Measurements from ENCODE around the gene EPHB3. TPM values are rescaled to one million over a fixed set of nuclear protein-coding genes. Genes with fewer than 3 reads are reported as not detected.

Gene EPHB3
- polyA plus RNA-seq, 2 of the 4 experiments (the other 2 are of a cell fraction) = 0.36 to 0.50 TPM

- no peaks in the 10 kb centered on the region for H3K9me3 ChIP-seq
- ATAC-seq = no peak
- H3K4me3 ChIP-seq = no peak overlapping the region
- no peak for DNase-seq (ENCODE audit: low read depth in 1 of 2, low spot score in 1 of 2)
- TF ChIP-seq SMC3 (IDR thresholded peaks at IDR 0.05) = no peak
- no peak for TF ChIP-seq NFE2L2 (conservative IDR thresholded peaks at IDR 0.05; ENCODE audit: low read length)
- no peak for TF ChIP-seq HOXB13 (CRISPR knock-in tag; IDR thresholded peaks at IDR 0.05; ENCODE audit: low read depth)
- TF ChIP-seq ZSCAN20 (CRISPR knock-in tag; IDR thresholded peaks at IDR 0.05) = no peak
- no peak for TF ChIP-seq SREBF2 (IDR thresholded peaks at IDR 0.05)
- TF ChIP-seq RNF2 (IDR thresholded peaks at IDR 0.05; ENCODE audit: borderline replicate concordance, low read depth) = no peak
- no peak for TF ChIP-seq MYC (IDR thresholded peaks at IDR 0.05; ENCODE audit: borderline replicate concordance, low read length)
- TF ChIP-seq RCOR1 (IDR thresholded peaks at IDR 0.05; ENCODE audit: low read depth, low read length) = no peak
- no peak overlapping the region for H3K27ac ChIP-seq
- CTCF ChIA-PET = interaction anchor here (1.6 to 2.2 kb wide), 2 partner anchors 8 to 181 kb away, joined by 7 read pairs; no protein-coding TSS in a partner anchor
- no peak for FAIRE-seq
- WGBS (ENCODE audit: missing lambda C conversion rate) = 76% methylated on average over 9 of the region's 13 CpGs
- POLR2A ChIA-PET = no interaction called here
- no peak overlapping the region for H3K4me2 ChIP-seq
- no peaks in the 10 kb centered on the region for H3K4me1 ChIP-seq
Measured at GRCh38 chr3:184552863-184553262, 8.7 kb upstream of the EPHB3 start.

DNA sequence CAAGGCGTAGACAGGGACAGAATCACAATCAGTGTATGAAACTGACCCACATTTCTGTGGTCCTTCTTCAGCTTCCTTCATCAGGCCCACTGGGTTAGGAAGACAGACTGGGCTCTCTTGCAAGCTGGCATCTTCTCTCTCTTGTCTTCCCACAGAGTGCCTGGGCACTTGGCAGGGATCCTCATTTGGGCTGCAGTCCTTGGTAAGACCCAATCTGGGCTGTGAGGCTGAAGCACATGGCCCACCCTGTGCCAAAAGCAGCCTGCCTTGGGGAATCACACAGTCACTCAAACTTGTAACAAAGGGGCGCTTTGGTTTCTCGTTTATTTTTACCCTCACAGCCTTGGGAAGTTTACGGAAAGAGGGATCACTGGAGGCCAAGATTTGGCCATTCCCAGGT is 8.2 kb upstream of the EPHB3 start:
- CTCF ChIA-PET = interaction anchor here (1.6 to 2.2 kb wide), 2 partner anchors 9 to 182 kb away, joined by 7 read pairs; no protein-coding TSS in a partner anchor
- H3K4me1 ChIP-seq = no peaks in the 10 kb centered on the region; the same call in 2 of the 3 replicates
- POLR2A ChIA-PET = no interaction called here
- DNase-seq (ENCODE audit: low read depth in 1 of 2, low spot score in 1 of 2) (no peak), ATAC-seq (no peak), FAIRE-seq (no peak)
- no peak overlapping the region for H3K4me3 ChIP-seq
- WGBS (ENCODE audit: missing lambda C conversion rate) = 61% methylated on average over 4 of the region's 4 CpGs
- no peak overlapping the region for H3K4me2 ChIP-seq
- TF ChIP-seq BHLHE40 (IDR thresholded peaks at IDR 0.05; ENCODE audit: low read depth, low read length) = no peak
- TF ChIP-seq CHD2 (IDR thresholded peaks at IDR 0.05; ENCODE audit: low read length, partially characterized antibody) = no peak
- no peaks in the 10 kb centered on the region for H3K9me3 ChIP-seq
- no peak overlapping the region for H3K27ac ChIP-seq

- FAIRE-seq (no peak), ATAC-seq (no peak), DNase-seq (ENCODE audit: low read depth in 1 of 2, low spot score in 1 of 2) (no peak)
- TF ChIP-seq, protein P1, sequence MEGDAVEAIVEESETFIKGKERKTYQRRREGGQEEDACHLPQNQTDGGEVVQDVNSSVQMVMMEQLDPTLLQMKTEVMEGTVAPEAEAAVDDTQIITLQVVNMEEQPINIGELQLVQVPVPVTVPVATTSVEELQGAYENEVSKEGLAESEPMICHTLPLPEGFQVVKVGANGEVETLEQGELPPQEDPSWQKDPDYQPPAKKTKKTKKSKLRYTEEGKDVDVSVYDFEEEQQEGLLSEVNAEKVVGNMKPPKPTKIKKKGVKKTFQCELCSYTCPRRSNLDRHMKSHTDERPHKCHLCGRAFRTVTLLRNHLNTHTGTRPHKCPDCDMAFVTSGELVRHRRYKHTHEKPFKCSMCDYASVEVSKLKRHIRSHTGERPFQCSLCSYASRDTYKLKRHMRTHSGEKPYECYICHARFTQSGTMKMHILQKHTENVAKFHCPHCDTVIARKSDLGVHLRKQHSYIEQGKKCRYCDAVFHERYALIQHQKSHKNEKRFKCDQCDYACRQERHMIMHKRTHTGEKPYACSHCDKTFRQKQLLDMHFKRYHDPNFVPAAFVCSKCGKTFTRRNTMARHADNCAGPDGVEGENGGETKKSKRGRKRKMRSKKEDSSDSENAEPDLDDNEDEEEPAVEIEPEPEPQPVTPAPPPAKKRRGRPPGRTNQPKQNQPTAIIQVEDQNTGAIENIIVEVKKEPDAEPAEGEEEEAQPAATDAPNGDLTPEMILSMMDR (IDR thresholded peaks at IDR 0.05) = no peak
- TF ChIP-seq HDAC2 (IDR thresholded peaks at IDR 0.05) (no peak), ZFP36 (IDR thresholded peaks at IDR 0.05; ENCODE audit: borderline replicate concordance, partially characterized antibody) (no peak), EP300 (IDR thresholded peaks at IDR 0.05) (no peak)
- TF ChIP-seq, protein P2, sequence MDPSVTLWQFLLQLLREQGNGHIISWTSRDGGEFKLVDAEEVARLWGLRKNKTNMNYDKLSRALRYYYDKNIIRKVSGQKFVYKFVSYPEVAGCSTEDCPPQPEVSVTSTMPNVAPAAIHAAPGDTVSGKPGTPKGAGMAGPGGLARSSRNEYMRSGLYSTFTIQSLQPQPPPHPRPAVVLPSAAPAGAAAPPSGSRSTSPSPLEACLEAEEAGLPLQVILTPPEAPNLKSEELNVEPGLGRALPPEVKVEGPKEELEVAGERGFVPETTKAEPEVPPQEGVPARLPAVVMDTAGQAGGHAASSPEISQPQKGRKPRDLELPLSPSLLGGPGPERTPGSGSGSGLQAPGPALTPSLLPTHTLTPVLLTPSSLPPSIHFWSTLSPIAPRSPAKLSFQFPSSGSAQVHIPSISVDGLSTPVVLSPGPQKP (IDR thresholded peaks at IDR 0.05; ENCODE audit: low read depth, low read length) = no peak
- POLR2A ChIA-PET = no interaction called here
- peaks cover 8% of the 10 kb centered on the region for H3K4me1 ChIP-seq
- WGBS (ENCODE audit: missing lambda C conversion rate) = 59% methylated on average over 5 of the region's 5 CpGs
- H3K4me2 ChIP-seq = no peak overlapping the region
- H3K9me3 ChIP-seq = no peaks in the 10 kb centered on the region
- CTCF ChIA-PET = interaction anchor here (0.5 to 2.2 kb wide), 2 partner anchors 10 to 40 kb away, joined by 3 to 7 read pairs; no protein-coding TSS in a partner anchor
- H3K4me3 ChIP-seq = no peak overlapping the region
- H3K27ac ChIP-seq = no peak overlapping the region
Measured at GRCh38 chr3:184554461-184554860, 7.1 kb upstream of the EPHB3 start.

GRCh38 chr3:184556582-184557347 is 4.8 kb upstream of the EPHB3 start:
- POLR2A ChIA-PET = no interaction called here
- CTCF ChIA-PET = interaction anchor here (1.1 to 1.2 kb wide), 2 partner anchors 13 to 14 kb away, joined by 4 read pairs; no protein-coding TSS in a partner anchor
- TF ChIP-seq TFCP2L1 (CRISPR knock-in tag; IDR thresholded peaks at IDR 0.05) (no peak), HDAC2 (IDR thresholded peaks at IDR 0.05) (no peak), ZC3H11A (IDR thresholded peaks at IDR 0.05) (no peak), JUN (IDR thresholded peaks at IDR 0.05) (no peak), RFX5 (IDR thresholded peaks at IDR 0.05) (no peak), MYC (IDR thresholded peaks at IDR 0.05; ENCODE audit: borderline replicate concordance, low read length) (no peak), MAX (IDR thresholded peaks at IDR 0.05) (no peak), ZFP36 (IDR thresholded peaks at IDR 0.05; ENCODE audit: borderline replicate concordance, partially characterized antibody) (no peak), GATA3 (IDR thresholded peaks at IDR 0.05; ENCODE audit: borderline replicate concordance) (no peak), HEYL (CRISPR knock-in tag; IDR thresholded peaks at IDR 0.05) (no peak), RCOR1 (IDR thresholded peaks at IDR 0.05; ENCODE audit: low read depth, low read length) (no peak), EP300 (IDR thresholded peaks at IDR 0.05) (no peak), TP53 (CRISPR knock-in tag; IDR thresholded peaks at IDR 0.05) (no peak), HOXA7 (CRISPR knock-in tag; IDR thresholded peaks at IDR 0.05) (no peak)
- TF ChIP-seq, protein P1 (IDR thresholded peaks at IDR 0.05) = no peak

More at GRCh38 chr3:184556582-184557347, 4.8 kb upstream of the EPHB3 start:
- no peak for FAIRE-seq
- Histone ChIP-seq H3K4me3 (no peak overlapping the region), H3K9me3 (no peaks in the 10 kb centered on the region), H3K27ac (no peak overlapping the region), H3K4me2 (no peak overlapping the region), H3K4me1 (peaks cover 20% of the 10 kb centered on the region)
- 85% methylated on average over 15 of the region's 15 CpGs for WGBS (ENCODE audit: missing lambda C conversion rate)
- DNase-seq (ENCODE audit: low read depth in 1 of 2, low spot score in 1 of 2) = no peak
- no peak for ATAC-seq
